ENCODE data around the gene NCS1. TPM values are rescaled to one million over a fixed set of nuclear protein-coding genes. Genes with fewer than 3 reads are reported as not detected.

NCS1 gene
- polyA plus RNA-seq, 4 donors: 0.54 to 9.2 (median 3.0) TPM

GRCh38 chr9:130262061-130262745 lies 90.0 kb downstream of the NCS1 start:
- H3K27me3 ChIP-seq (ENCODE audit: control insufficient read depth in 3 of 3, insufficient read depth in 3 of 3, low read length in 3 of 3): peaks cover 7 to 68% (median 9%) of the 10 kb centered on the region in 3 donors
- DNase-seq (no peak), FAIRE-seq (no peak)
- no peaks in the 10 kb centered on the region for H3K36me3 ChIP-seq (ENCODE audit: control insufficient read depth in 3 of 3, insufficient read depth in 2 of 3, low read depth in 1 of 3, low read length in 3 of 3)
- H3K9me3 ChIP-seq (ENCODE audit: control insufficient read depth in 2 of 2, insufficient read depth in 1 of 2, low read depth in 1 of 2, low read length in 1 of 2): no peaks in the 10 kb centered on the region
- no peak overlapping the region for H3K4me3 ChIP-seq (ENCODE audit: low read depth in 1 of 3, low read length in 3 of 3)
- H3K4me1 ChIP-seq (ENCODE audit: control insufficient read depth in 3 of 3, insufficient read depth in 2 of 3, low read depth in 1 of 3, low read length in 2 of 3): no peaks in the 10 kb centered on the region
- H3K27ac ChIP-seq (ENCODE audit: low read depth in 1 of 3, low read length in 2 of 3): peak overlapping the region in 1 of 3 donors; percentile 1
- WGBS, 3 donors: 78 to 84% (median 80%) methylated on average over 17 of the region's 17 CpGs

DNA sequence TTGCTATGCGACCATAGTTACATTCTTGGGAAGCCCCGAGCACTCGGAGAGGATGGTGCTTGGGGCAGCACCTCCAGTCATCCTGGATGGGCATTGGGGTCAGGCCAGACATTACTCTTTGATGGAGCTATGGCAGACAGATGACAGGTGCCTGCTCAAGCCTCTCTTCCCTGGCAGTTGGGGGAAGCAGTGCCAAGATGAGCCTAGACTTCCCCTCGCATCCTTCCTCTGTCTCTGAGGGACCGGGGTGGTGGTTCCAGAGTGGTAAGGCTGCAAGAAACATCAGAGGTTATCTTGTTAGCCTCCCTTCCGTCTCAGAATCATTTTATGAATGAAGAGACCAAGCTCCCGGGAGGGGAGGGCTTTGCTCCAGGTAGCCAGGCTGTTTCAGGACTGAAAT lies 90.6 kb downstream of the NCS1 start:
- DNase-seq: no peak
- Histone ChIP-seq H3K4me1 (ENCODE audit: control insufficient read depth in 3 of 3, insufficient read depth in 2 of 3, low read depth in 1 of 3, low read length in 2 of 3) (no peaks in the 10 kb centered on the region), H3K27ac (ENCODE audit: low read depth in 1 of 3, low read length in 2 of 3) (peak overlapping the region in 1 of 3 donors; percentile 1), H3K27me3 (ENCODE audit: control insufficient read depth in 3 of 3, insufficient read depth in 3 of 3, low read length in 3 of 3) (peaks cover 7 to 71% (median 9%) of the 10 kb centered on the region in 3 donors), H3K9me3 (ENCODE audit: control insufficient read depth in 2 of 2, insufficient read depth in 1 of 2, low read depth in 1 of 2, low read length in 1 of 2) (no peaks in the 10 kb centered on the region), H3K36me3 (ENCODE audit: control insufficient read depth in 3 of 3, insufficient read depth in 2 of 3, low read depth in 1 of 3, low read length in 3 of 3) (no peaks in the 10 kb centered on the region), H3K4me3 (ENCODE audit: low read depth in 1 of 3, low read length in 3 of 3) (no peak overlapping the region)
- FAIRE-seq: no peak
- WGBS, 3 donors: 64 to 78% (median 68%) methylated on average over 7 of the region's 7 CpGs

- DNase-seq (no peak), FAIRE-seq (no peak)
- no peaks in the 10 kb centered on the region for H3K4me1 ChIP-seq (ENCODE audit: control insufficient read depth in 3 of 3, insufficient read depth in 2 of 3, low read depth in 1 of 3, low read length in 2 of 3)
- no peaks in the 10 kb centered on the region for H3K36me3 ChIP-seq (ENCODE audit: control insufficient read depth in 3 of 3, insufficient read depth in 2 of 3, low read depth in 1 of 3, low read length in 3 of 3)
- no peak overlapping the region for H3K4me3 ChIP-seq (ENCODE audit: low read depth in 1 of 3, low read length in 3 of 3)
- no peaks in the 10 kb centered on the region for H3K9me3 ChIP-seq (ENCODE audit: control insufficient read depth in 2 of 2, insufficient read depth in 1 of 2, low read depth in 1 of 2, low read length in 1 of 2)
- peak overlapping the region in 1 of 3 donors; percentile 66 for H3K27ac ChIP-seq (ENCODE audit: low read depth in 1 of 3, low read length in 2 of 3)
- H3K27me3 ChIP-seq (ENCODE audit: control insufficient read depth in 3 of 3, insufficient read depth in 3 of 3, low read length in 3 of 3): peaks cover 7 to 81% (median 9%) of the 10 kb centered on the region in 3 donors
- 42 to 56% (median 54%) methylated on average over 10 of the region's 10 CpGs for WGBS, 3 donors
Measured at GRCh38 chr9:130263601-130264413, 91.6 kb downstream of the NCS1 start.

DNA sequence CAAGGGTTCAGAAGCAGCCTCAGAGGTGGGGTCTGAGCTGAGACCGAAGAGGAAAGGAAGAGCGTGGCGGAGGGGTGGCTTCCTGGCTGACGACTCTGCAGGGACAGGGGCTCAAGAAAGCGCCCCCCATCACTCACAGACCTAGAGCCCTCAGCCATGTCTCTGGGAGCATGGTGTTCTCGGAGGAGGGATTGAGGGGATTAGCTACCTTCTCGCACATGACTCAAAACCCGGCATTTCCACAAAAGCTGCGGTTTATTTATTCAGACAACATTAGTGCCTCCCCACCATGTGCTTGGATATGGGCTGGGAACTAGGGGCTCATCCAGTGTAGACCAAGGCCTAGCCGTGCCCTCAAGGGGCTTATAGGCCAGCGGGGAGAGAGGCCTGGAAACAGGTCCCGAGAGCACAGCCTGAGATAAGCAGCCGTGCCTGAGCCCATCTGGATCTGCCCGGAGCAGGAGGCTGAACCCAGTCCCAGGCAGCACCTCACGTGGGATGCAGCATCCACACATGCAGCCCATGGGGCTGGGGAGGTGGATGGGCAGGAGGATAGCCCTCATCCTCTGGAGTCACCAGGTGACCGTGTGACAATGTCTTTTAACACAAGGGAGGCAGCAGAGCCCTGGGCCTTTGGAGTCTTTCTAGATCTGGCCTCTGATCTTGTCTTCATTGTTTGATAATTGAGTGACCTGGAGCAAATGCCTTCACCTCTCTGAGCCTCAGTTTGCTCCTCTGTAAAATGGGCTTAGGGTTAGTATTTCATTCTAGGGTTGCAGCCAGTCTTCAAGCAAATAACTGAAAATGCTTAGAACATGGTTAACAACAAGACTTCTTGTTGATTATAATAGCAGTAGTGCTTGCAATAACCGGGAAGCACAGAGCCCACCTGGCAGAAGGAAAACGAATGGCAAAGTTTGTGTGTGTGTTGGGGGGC lies 92.5 kb downstream of the NCS1 start:
- H3K9me3 ChIP-seq (ENCODE audit: control insufficient read depth in 2 of 2, insufficient read depth in 1 of 2, low read depth in 1 of 2, low read length in 1 of 2): no peaks in the 10 kb centered on the region
- DNase-seq (no peak), FAIRE-seq (no peak)
- H3K27me3 ChIP-seq (ENCODE audit: control insufficient read depth in 3 of 3, insufficient read depth in 3 of 3, low read length in 3 of 3): peaks cover 7 to 80% (median 9%) of the 10 kb centered on the region in 3 donors
- H3K36me3 ChIP-seq (ENCODE audit: control insufficient read depth in 3 of 3, insufficient read depth in 2 of 3, low read depth in 1 of 3, low read length in 3 of 3): no peaks in the 10 kb centered on the region
- H3K4me3 ChIP-seq (ENCODE audit: low read depth in 1 of 3, low read length in 3 of 3): no peak overlapping the region
- WGBS, 3 donors: 46 to 61% (median 56%) methylated on average over 18 of the region's 18 CpGs
- no peaks in the 10 kb centered on the region for H3K4me1 ChIP-seq (ENCODE audit: control insufficient read depth in 3 of 3, insufficient read depth in 2 of 3, low read depth in 1 of 3, low read length in 2 of 3)
- peak overlapping the region in 1 of 3 donors; percentile 66 for H3K27ac ChIP-seq (ENCODE audit: low read depth in 1 of 3, low read length in 2 of 3)

GRCh38 chr9:130265431-130266235 lies 93.4 kb downstream of the NCS1 start, which contains the start of gene HMCN2:
Gene HMCN2, plus strand, starts transcription at chr9:130265760. Its CDS starts 119 bp downstream, at chr9:130265879.
- H3K36me3 ChIP-seq (ENCODE audit: control insufficient read depth in 3 of 3, insufficient read depth in 2 of 3, low read depth in 1 of 3, low read length in 3 of 3): no peaks in the 10 kb centered on the region
- no peaks in the 10 kb centered on the region for H3K4me1 ChIP-seq (ENCODE audit: control insufficient read depth in 3 of 3, insufficient read depth in 2 of 3, low read depth in 1 of 3, low read length in 2 of 3)
- DNase-seq (no peak), FAIRE-seq (no peak)
- peak within 1 kb of the TSS in 1 of 3 donors; percentile 57 for H3K27ac ChIP-seq (ENCODE audit: low read depth in 1 of 3, low read length in 2 of 3)
- H3K9me3 ChIP-seq (ENCODE audit: control insufficient read depth in 2 of 2, insufficient read depth in 1 of 2, low read depth in 1 of 2, low read length in 1 of 2): no peaks in the 10 kb centered on the region
- peaks cover 7 to 76% (median 9%) of the 10 kb centered on the region in 3 donors for H3K27me3 ChIP-seq (ENCODE audit: control insufficient read depth in 3 of 3, insufficient read depth in 3 of 3, low read length in 3 of 3)
- peak within 1 kb of the TSS in 1 of 3 donors; percentile 3 for H3K4me3 ChIP-seq (ENCODE audit: low read depth in 1 of 3, low read length in 3 of 3)
- WGBS, 3 donors: 2 to 5% (median 5%) methylated on average over 49 to 88 of the region's 89 CpGs

- 26 to 33% (median 29%) methylated on average over 40 to 41 of the region's 41 CpGs for WGBS, 3 donors
- no peak for FAIRE-seq
- DNase-seq: no peak
- Histone ChIP-seq H3K4me3 (ENCODE audit: low read depth in 1 of 3, low read length in 3 of 3) (peak overlapping the region in 1 of 3 donors; percentile 3), H3K4me1 (ENCODE audit: control insufficient read depth in 3 of 3, insufficient read depth in 2 of 3, low read depth in 1 of 3, low read length in 2 of 3) (no peaks in the 10 kb centered on the region), H3K36me3 (ENCODE audit: control insufficient read depth in 3 of 3, insufficient read depth in 2 of 3, low read depth in 1 of 3, low read length in 3 of 3) (no peaks in the 10 kb centered on the region), H3K27me3 (ENCODE audit: control insufficient read depth in 3 of 3, insufficient read depth in 3 of 3, low read length in 3 of 3) (peaks cover 7 to 73% (median 9%) of the 10 kb centered on the region in 3 donors), H3K27ac (ENCODE audit: low read depth in 1 of 3, low read length in 2 of 3) (peak overlapping the region in 1 of 3 donors; percentile 57), H3K9me3 (ENCODE audit: control insufficient read depth in 2 of 2, insufficient read depth in 1 of 2, low read depth in 1 of 2, low read length in 1 of 2) (no peaks in the 10 kb centered on the region)
Measured at GRCh38 chr9:130266236-130267098, 94.3 kb downstream of the NCS1 start.

DNA sequence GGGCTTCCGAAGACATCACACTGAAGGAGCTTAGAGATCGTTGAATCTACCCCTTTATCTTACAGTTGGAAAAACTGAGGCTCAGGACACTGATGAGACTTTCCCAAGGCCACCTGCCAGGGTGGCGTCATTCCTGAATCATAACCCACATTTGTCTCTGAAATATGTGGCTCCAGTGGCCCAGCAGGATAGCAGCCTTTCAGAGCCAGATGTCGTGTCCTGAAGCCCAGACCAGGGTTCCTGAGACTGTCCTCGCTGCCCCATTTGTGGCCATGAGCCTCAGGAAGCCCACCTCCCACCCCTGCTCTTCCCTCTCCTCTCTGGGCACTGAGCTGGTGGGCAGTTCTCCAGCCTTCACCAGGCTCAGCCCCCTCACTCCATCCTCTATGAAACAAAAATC lies 95.7 kb downstream of the NCS1 start:
- H3K27ac ChIP-seq (ENCODE audit: low read depth in 1 of 3, low read length in 2 of 3): peak overlapping the region in 1 of 3 donors; percentile 39
- no peak for FAIRE-seq
- peaks cover 7 to 66% (median 9%) of the 10 kb centered on the region in 3 donors for H3K27me3 ChIP-seq (ENCODE audit: control insufficient read depth in 3 of 3, insufficient read depth in 3 of 3, low read length in 3 of 3)

More for the DNA sequence above, 95.7 kb downstream of the NCS1 start:
- DNase-seq: no peak
- Histone ChIP-seq H3K36me3 (ENCODE audit: control insufficient read depth in 3 of 3, insufficient read depth in 2 of 3, low read depth in 1 of 3, low read length in 3 of 3) (no peaks in the 10 kb centered on the region), H3K9me3 (ENCODE audit: control insufficient read depth in 2 of 2, insufficient read depth in 1 of 2, low read depth in 1 of 2, low read length in 1 of 2) (no peaks in the 10 kb centered on the region), H3K4me1 (ENCODE audit: control insufficient read depth in 3 of 3, insufficient read depth in 2 of 3, low read depth in 1 of 3, low read length in 2 of 3) (no peaks in the 10 kb centered on the region), H3K4me3 (ENCODE audit: low read depth in 1 of 3, low read length in 3 of 3) (no peak overlapping the region)
- 63 to 82% (median 78%) methylated on average over 5 of the region's 5 CpGs for WGBS, 3 donors
